Gastrocnemius medialis (tissue), 4 donors: ENCODE results near the gene WWOX.

ENCODE experiments used
- CTCF ChIP-seq, 5 experiments: fragments of 450-650 bp in 3 of 5; fragments of 200-600 bp in 2 of 5; sonication (generic) in 2 of 5; IDR thresholded peaks in 4 of 5; conservative IDR thresholded peaks in 1 of 5; 1 replicate in 4 of 5; 2 replicates in 1 of 5; pipeline ENCODE4 v1.5.1; 2016 to 2019; ENCODE audit warnings: antibody characterized with exemption in 5 of 5, mild to moderate bottlenecking in 3 of 5, moderate library complexity in 3 of 5
- POLR2A ChIP-seq, 2 donors: fragments of 450-650 bp; IDR thresholded peaks; one replicate each; pipeline ENCODE4 v1.6.1; 2017; ENCODE audit warnings: antibody characterized with exemption in 2 of 2, mild to moderate bottlenecking in 2 of 2, moderate library complexity in 2 of 2

GRCh38 chr16:78795433-78795832 is 696.0 kb downstream of the WWOX start:
- no peak for TF ChIP-seq POLR2A (IDR thresholded peaks at IDR 0.05)
- no peak for TF ChIP-seq CTCF (IDR thresholded peaks at IDR 0.05 in 4 of 5, conservative IDR thresholded peaks at IDR 0.05 in 1 of 5)
